Measurements from ENCODE around the gene TOP2A. TPM values are rescaled to one million over a fixed set of nuclear protein-coding genes. Genes with fewer than 3 reads are reported as not detected.
A peak's percentile ranks its signal among the peaks of the same experiment; 100 is the strongest.

TOP2A gene
- total RNA-seq, 4 donors from 2014 or later = 0.26 to 1.6 (median 1.0) TPM

DNA sequence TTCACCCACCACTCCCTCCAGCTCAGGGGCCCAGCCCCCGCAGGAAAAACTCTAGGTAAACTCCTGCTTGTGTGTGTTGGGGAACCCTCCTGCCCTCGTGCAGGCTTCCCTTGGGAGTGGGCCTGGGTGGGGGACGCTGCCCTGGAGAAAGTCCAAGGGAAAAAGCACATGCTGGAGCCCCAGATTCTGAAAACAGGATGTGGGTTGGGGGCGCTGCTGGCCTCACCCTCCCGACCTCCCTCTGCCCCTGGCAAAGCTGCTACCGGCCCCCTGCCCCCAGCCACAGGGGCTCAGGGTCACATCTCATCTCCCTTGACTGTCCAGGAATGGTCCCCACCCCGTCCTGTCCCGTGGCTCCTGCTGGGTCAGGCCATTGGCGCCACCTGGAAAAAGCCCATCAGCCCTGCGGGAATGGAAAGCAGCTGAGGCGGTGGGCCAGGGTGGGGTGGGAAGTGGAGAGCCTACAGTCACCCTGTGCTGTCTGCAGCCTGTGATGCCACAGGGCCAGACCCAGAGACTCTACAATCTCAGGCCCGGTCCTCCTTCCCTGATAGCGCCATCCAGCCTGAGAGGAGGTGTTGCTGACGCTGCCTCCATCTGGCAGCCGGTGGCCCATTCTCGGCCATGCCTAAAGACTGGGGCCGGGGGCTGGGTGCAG lies 50.7 kb downstream of the TOP2A start:
- ATAC-seq = no peak
- Histone ChIP-seq H3K36me3 (no peaks in the 10 kb centered on the region), H3K27me3 (no peaks in the 10 kb centered on the region), H3K4me3 (no peak overlapping the region), H3K27ac (no peak overlapping the region), H3K9me3 (no peaks in the 10 kb centered on the region), H3K4me1 (peaks cover 6% of the 10 kb centered on the region in 2 donors)
- intact Hi-C loops (cut with DNase I; ENCODE audit: low total_unique reads) (no loop called here), in situ Hi-C loops (cut with MboI; ENCODE audit: low sequenced_read_pairs in 4 of 4) (loop anchor here in 1 of 4 donors (25.0 kb wide), 1 partner anchor 155 kb away; the partner anchor contains the start of gene WIPF2)
- DNase-seq = no peak
- TF ChIP-seq CTCF (IDR thresholded peaks at IDR 0.05 in 4 of 5, conservative IDR thresholded peaks at IDR 0.05 in 1 of 5) = no peak

DNA sequence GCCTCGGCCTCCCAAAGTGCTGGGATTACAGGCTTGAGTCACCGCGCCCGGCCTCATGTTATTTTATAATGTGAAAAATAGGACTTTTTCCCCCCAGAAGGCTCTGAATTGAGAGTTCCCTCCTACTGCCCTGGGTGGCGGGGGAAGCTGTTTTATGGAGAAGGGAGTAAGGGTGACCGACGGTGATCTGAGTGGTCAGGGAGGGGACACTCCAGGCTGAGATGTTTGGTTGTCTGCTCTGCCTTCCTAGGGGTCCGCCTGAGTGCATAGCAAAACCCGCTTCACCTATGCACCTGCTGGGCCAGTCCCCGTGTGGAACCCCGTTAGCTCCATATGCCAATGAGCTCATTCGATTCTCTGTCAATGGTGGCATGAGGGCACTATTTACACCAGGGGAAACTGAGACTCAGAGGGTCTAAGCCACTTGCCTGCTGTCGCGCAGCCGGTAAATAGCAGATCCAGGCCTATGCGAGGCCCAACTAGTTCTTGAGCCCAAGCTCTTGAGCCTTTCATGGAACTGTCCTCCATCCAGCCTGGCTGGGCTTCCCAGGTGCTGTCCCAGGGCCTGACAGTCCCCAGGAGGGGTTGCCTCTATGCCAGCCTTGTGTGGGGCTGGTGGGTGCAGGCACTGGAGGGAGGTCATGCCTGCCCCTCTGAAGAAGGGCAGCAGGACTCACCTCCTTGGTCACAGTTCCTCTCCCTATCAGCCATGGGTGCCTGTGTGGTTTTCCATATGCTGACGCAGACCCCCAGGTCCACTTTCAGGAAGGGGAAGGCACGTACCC lies 51.4 kb downstream of the TOP2A start:
- no peaks in the 10 kb centered on the region for H3K36me3 ChIP-seq
- TF ChIP-seq CTCF (IDR thresholded peaks at IDR 0.05 in 4 of 5, conservative IDR thresholded peaks at IDR 0.05 in 1 of 5) (no peak), POLR2A (IDR thresholded peaks at IDR 0.05) (no peak)
- in situ Hi-C loops (cut with MboI; ENCODE audit: low sequenced_read_pairs in 4 of 4) (loop anchor here in 1 of 4 donors (25.0 kb wide), 1 partner anchor 154 kb away; the partner anchor contains the start of gene WIPF2), intact Hi-C loops (cut with DNase I; ENCODE audit: low total_unique reads) (no loop called here)
- DNase-seq (no peak), ATAC-seq (no peak)
- H3K4me3 ChIP-seq = no peak overlapping the region
- peaks cover 6% of the 10 kb centered on the region in 2 donors for H3K4me1 ChIP-seq
- no peak overlapping the region for H3K27ac ChIP-seq
- H3K27me3 ChIP-seq = no peaks in the 10 kb centered on the region
- H3K9me3 ChIP-seq = no peaks in the 10 kb centered on the region

- in situ Hi-C loops (cut with MboI; ENCODE audit: low sequenced_read_pairs in 4 of 4) (loop anchor here in 1 of 4 donors (25.0 kb wide), 1 partner anchor 153 kb away; the partner anchor contains the start of gene WIPF2), intact Hi-C loops (cut with DNase I; ENCODE audit: low total_unique reads) (loop anchor here (5.0 kb wide), 1 partner anchor 67 kb away; no protein-coding TSS in a partner anchor)
- no peaks in the 10 kb centered on the region for H3K9me3 ChIP-seq
- H3K4me1 ChIP-seq = peaks cover 6% of the 10 kb centered on the region in 2 donors
- TF ChIP-seq POLR2A (IDR thresholded peaks at IDR 0.05) (no peak), CTCF (IDR thresholded peaks at IDR 0.05 in 4 of 5, conservative IDR thresholded peaks at IDR 0.05 in 1 of 5) (no peak)
- peak overlapping the region in 1 of 4 donors; percentile 38 for H3K27ac ChIP-seq
- H3K36me3 ChIP-seq = no peaks in the 10 kb centered on the region
- no peaks in the 10 kb centered on the region for H3K27me3 ChIP-seq
- DNase-seq = no peak
- H3K4me3 ChIP-seq = no peak overlapping the region
- no peak for ATAC-seq
Observed at GRCh38 chr17:40364906-40365305, 52.8 kb downstream of the TOP2A start.

- Histone ChIP-seq H3K9me3 (no peaks in the 10 kb centered on the region), H3K4me1 (peaks cover 6% of the 10 kb centered on the region in 2 donors), H3K27me3 (no peaks in the 10 kb centered on the region), H3K36me3 (no peaks in the 10 kb centered on the region), H3K4me3 (peak within 1 kb of the TSS; percentile 56 to 70 (median 62)), H3K27ac (peak within 1 kb of the TSS in 2 of 4 donors; percentile 20 to 38)
- ATAC-seq (no peak), DNase-seq (no peak)
- in situ Hi-C loops (cut with MboI; ENCODE audit: low sequenced_read_pairs in 4 of 4) = loop anchor here in 1 of 4 donors (25.0 kb wide), 1 partner anchor 152 kb away; the partner anchor contains the start of gene WIPF2
- intact Hi-C loops (cut with DNase I; ENCODE audit: low total_unique reads) = loop anchor here (5.0 kb wide), 1 partner anchor 68 kb away; no protein-coding TSS in a partner anchor
- TF ChIP-seq POLR2A (IDR thresholded peaks at IDR 0.05) (no peak), CTCF (IDR thresholded peaks at IDR 0.05 in 4 of 5, conservative IDR thresholded peaks at IDR 0.05 in 1 of 5) (no peak)
Observed at GRCh38 chr17:40364121-40364861, 53.4 kb downstream of the TOP2A start, which contains the start of gene GJD3. TSS of gene GJD3 (minus strand) at chr17:40364737. CDS start at chr17:40363815, 922 bp downstream.
